HL-60/S4 treated with phorbol 12-myristate 13-acetate at 8.2 ng/mL for 4 days and 3 days (cell line): ENCODE results near the gene FBLN1.
"Not testable (repeated sequence)": the region's sequence is repeated elsewhere in the genome, so short reads cannot be mapped to it uniquely, and the experiment has no call there.

Source experiments
- in situ Hi-C: fragments of 300-500 bp; cut with MboI; formaldehyde crosslinking; loops from 2 replicates; pipeline ENCODE4 v1.15.0; 2022; ENCODE audit warnings: low sequenced_read_pairs

The FBLN1 gene

DNA sequence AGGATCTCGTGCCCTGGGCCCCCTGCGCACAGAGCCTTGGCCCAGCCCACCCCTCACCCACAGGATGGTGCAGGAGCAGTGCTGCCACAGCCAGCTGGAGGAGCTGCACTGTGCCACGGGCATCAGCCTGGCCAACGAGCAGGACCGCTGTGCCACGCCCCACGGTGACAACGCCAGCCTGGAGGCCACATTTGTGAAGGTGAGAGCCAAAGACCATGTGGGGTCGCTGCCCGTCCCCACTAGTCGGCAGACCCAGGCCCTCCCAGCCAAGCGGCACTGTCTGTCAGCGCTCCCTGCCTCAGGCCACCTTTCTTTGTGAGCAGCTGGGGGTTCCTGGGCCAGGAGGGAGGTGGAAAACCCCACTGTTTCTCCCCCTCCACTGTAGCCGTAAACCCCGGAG lies 22.8 kb downstream of the FBLN1 start:
- in situ Hi-C loops = no loop called here

DNA sequence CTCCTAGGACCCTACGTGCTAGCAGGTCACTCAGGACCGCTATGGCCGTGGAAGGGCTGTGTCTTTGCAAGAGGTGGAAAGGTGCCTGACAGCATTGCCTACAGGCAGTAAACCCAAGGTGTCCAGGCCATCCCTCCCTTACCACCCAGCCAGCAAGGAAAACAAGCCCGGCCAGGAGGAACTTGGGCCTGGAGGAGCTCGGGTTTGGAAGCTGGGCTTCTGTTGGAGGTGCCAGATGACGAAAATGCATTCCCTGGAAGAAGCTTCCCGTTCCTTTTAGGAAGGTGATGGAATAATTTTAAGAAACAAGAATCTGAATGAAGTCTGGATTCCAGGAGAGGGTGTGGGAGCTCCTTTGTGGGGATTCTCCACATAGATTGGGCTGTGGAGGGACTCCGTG lies 23.6 kb downstream of the FBLN1 start:
- in situ Hi-C loops = no loop called here

DNA sequence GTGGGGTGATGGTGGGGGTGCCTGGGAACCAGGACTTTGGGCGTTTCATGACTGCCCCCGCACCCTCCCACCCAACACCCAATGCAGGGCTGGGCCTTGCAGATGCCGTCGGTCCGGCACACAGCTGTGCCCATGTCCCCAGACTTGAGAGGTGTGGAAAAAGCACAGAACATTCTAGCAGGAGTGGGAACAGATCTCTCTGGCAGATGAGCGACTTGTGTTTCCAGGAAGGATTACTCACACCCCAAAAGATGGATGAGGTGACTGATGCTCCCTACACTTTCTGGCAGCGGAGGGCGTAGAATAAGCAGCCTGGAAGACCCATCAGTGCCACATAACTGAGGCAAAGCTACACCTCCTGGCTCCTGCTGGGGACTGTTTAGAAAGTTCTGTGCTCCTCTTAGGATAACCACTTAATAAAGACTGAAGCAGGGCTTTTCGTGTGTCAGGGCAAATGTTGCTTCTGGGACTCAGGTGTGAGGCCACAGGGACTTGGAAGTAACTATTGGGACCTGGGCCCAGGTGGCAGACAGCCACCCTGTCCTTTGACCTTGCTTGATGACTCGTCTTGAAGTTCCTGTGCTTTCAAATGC lies 24.2 kb downstream of the FBLN1 start:
- in situ Hi-C loops = no loop called here

DNA sequence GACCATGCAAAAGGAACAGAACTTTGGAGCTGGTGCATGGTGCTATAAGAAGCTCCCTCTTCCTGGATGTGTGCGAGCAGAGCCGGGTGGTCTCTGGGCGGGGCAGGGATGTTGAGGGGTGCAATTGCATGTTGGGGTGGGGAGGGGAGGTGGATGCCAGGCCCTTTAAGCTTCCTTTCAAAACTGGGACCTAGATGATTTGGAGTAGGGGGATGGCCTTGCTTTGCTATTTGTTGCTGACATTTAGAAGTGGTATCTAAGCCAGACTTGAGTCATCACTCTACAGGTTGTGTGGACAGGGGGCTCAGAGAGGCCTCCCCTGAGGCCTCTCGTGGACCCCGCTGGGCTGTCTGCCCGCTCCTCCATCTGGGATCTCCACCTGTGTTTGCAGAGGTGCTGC lies 24.8 kb downstream of the FBLN1 start:
- in situ Hi-C loops = no loop called here

DNA sequence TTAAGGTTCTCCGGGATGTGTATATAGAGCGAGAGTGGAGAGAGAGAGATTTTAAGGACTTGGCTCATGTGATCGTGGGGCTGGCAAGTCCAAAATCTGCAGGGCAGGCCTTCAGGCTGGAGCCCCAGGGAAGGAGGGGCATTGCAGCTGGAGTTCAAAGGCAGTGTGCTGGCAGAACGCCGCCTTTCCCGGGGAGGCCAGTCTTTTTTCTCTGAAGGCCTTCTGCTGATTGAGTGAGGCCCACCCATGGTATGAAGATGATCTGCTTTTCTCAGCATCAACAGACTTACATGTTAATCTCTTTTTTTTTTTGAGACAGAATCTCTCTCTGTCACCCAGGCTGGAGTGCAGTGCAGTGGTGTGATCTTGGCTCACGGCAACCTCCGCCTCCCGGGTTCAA lies 25.4 kb downstream of the FBLN1 start:
- in situ Hi-C loops = no loop called here

DNA sequence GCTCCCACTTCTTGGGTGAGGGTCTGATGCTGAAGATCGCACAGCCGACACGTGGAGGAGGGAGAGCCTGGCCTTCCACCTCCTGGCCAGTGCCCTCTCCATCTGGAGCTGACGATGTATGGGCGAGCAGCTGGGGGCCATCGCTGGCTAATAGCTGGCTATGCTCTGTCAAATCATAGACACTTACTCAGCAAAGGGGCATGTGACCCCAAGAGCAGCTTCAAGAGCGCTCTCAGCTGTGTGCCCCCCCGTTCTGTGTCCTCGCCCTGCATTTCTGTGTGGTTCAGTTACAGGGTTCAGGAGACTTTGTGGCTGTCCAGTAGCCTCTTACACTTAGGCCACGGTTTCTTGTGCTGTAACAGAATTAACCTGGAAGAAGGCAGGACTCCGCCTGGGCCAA lies 26.4 kb downstream of the FBLN1 start:
- in situ Hi-C loops = no loop called here

DNA sequence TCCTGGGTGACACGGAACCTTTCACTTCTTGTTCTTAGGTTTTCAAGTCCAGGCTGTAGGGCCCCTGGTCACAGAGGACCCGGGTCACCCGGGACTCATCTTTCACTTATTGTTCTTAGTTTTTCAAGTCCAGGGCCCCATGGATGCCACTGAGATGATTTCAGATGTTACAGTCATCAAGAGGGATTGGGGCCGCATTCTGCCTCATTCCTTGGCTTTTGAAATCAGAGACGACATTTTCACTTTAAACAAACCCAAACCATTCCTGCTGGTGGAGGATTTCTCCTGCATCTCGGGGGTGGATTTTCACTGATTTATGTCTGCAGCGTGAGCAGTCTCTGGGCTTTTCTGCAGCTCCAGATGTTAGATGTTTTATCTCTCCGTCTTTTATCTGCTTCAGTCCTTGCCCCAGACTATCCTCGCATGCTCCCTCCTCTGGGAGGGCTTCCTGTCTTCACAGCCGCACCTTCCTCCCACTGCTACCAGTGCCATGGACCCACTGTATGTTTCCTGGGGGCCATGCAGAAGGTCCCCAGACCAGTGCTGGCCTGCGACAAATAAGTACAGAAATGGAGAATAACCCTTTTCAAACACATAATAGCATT lies 27.4 kb downstream of the FBLN1 start:
- in situ Hi-C loops = no loop called here

DNA sequence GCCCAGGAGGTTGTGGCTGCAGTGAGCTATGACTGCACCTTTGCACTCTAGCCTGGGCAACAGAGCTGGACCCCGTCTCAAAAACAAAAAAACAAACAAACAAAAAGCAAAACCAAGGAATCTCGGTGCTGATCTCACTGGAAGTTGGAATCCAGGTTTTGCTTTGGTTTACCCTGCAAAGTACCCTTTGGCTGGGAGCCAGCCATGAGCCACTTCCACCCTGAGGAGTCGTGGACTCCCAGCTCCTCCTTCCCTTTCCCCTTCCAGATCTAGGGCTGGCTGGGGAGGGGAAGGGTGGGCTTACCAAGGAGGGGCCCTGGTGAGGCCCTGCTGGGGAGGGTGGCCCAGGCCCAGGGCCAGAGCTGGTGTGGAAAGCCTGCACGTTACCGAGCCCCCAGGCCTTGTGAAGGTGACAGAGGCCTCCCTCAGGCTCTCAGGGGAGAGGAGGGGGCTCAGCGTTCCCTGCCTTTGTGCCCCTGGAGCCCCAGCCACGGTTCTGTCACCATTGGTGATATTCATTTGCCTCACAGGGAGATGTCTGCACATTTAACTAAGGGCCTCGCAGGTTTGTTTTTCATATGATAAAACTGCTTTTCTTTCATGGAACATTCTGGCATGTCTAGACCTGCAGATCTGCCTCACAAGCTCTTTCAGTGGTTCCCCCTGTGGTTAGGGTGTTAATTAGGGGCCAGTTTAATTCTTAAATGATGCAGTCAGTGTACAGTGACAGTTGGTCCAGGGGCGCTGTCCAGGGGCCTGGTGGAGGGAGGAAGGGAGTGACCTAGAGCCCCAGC lies 29.0 kb downstream of the FBLN1 start:
- in situ Hi-C loops = no loop called here

DNA sequence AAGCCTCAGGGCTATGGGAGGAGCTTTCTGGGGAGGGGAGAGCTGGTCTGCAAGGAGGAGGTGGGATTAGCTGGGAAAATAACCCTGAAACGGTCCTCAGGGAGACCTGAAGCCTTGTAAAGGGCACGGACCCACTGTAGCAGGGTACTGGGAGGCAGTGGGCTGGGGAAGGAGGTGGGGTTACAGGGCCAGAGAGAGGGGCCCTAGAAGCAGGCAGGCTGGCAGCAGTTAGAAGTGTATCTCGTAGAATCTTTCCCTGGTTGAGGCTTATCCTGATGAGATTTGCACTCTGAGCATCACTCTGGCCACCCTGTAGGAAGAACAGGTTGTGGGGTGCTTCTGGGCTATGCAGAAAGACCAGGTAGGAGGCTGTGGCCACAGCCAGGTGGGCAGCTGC lies 29.6 kb downstream of the FBLN1 start:
- in situ Hi-C loops = no loop called here

DNA sequence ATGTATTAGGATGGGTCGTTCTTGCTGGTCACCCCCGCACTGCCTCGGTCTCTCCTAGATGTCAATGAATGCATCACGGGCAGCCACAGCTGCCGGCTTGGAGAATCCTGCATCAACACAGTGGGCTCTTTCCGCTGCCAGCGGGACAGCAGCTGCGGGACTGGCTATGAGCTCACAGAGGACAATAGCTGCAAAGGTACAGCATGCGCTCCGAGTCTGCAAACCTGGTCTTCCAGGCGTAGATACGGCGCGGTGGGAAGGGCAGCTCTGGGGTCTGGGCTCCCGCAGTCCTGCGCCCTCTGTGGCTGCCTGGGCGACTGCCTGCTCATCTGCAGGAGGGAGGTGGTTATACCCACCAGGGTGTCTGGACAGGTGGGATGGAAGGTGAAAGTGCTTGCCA lies 31.0 kb downstream of the FBLN1 start:
- in situ Hi-C loops = no loop called here

DNA sequence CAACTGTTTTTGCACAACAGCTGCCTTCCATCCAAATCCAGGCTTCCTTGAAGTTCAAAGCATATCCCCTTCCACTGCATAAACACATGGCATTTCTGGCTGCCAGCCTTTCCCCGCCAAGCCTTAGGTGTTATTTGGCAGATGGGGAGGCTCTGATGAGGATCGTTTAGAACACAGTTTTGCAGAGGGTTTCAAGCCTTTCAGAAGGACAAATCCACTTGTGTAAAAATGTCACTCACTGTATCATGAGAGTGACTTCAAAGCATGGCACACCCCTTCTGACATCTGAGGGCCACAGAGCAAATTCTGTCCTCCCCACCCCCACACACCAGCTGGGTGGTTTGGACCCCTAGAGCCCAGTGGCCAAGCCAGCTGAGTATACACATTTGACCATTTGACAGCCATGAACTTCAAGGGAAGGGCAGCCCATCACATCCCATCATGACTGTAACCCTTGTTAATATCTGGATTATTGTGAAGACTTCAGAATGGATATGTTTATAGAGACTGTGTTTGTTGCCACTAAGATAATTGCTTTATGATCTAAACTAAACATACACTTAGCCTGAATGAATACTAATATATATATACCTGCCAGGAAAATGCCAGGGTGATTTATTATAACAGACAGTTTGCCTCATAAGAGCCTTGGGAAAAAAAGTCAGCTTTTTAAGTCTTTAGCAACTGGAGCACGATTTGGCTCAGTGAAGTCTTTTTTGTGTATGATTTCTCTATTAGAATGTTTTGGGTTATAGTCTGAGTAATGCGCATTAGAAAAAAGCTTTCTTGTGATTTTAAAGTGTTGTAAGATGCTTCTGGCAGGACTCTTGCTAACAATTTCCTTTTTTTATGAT lies 31.9 kb downstream of the FBLN1 start:
- in situ Hi-C loops = no loop called here

DNA sequence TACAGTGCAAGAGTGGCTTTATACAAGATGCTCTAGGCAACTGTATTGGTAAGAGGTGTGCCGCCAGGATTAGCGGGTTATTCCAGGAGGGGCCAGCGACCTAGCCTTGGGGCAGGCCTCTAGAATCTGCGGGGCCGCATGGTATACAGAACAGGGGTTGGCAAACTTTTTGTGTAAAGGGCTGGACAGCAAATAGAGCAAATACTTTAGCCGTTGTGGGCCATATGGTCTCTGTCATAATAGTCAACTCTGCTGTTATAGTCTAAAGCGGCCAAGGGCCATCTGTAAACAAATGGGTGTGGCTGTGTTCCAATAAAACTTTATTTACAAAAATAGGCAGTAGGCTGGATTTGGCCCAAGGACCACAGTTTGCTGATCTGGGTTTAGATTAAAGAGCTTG lies 32.6 kb downstream of the FBLN1 start:
- in situ Hi-C loops = no loop called here

DNA sequence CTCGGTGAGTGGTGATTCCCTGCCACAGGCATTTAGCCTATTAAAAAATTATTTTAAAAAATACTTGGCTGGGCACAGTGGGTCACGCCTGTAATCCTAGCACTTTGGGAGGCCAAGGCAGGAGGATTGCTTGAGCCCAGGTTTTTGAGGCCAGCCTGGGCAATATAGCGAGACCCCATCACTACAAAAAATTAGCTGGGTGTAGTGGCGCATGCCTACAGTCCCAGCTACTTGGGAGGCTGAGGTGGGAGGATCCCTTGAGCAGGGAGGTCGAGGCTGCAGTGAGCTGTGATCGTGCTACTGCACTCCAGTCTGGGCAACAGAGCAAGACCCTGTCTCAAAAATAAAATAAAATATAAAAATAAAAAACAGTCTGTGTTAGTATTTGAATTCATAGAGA lies 33.2 kb downstream of the FBLN1 start:
- in situ Hi-C loops = not testable (repeated sequence)

DNA sequence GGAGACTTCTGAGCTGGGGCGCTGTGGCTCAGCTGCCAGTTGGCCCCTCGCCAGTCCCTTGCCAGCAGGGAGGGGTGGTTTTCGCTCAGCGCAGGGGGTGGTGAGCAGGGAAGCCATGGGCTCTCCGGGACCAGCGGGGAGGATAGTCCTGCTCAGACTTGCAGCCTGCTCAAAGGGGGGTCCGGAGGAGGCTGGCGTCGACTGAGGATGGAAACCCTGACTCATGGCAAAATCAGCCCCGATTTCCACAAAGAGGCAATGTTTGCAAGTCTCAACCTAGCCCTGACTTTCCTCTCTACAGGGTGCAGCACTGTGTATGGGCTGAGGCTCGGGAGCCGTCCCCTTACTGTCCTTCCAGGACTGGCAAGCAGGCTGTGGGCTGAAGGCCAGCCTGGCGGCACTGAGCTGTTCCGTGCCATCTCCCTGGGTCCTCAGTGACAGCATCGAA lies 35.1 kb downstream of the FBLN1 start:
- in situ Hi-C loops = no loop called here

DNA sequence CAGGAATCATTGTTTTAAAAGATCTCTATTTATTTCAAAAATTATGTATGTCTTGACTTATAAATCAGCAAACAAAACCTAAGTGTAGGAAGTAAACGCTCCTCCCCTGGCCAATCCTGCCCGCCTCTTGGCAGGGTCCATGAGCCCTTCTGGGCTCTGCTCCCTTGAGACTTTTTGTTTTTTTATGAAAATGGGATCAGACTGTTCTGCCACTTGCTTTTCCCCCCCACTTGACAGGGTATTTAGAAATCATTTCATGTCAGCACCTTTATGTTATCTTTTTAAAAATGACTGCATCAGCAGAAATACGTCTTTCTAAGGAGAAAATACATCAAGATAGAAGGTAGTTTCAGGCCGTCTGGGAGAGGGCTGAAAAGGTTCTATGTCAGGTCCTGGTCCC lies 35.6 kb downstream of the FBLN1 start:
- in situ Hi-C loops = no loop called here

DNA sequence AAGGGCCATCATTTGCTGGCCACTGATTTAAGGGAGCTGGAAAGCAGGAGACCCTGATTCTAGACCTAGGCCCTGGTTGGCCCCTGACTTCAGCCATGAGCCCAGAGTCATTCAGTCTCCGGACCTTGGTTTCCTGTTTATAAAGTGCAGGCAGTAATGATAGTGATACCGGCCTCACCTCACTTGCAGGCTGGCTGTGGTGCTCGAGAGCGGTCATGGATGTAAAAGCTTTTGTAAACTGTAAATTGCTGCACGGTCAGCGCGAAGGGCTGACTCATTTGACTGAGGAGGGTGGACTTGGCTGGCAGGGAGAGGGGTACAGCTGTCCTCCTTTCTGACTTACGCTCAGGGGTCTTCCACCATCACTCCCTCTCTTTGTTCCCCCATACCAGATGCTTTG lies 37.4 kb downstream of the FBLN1 start:
- in situ Hi-C loops = no loop called here

DNA sequence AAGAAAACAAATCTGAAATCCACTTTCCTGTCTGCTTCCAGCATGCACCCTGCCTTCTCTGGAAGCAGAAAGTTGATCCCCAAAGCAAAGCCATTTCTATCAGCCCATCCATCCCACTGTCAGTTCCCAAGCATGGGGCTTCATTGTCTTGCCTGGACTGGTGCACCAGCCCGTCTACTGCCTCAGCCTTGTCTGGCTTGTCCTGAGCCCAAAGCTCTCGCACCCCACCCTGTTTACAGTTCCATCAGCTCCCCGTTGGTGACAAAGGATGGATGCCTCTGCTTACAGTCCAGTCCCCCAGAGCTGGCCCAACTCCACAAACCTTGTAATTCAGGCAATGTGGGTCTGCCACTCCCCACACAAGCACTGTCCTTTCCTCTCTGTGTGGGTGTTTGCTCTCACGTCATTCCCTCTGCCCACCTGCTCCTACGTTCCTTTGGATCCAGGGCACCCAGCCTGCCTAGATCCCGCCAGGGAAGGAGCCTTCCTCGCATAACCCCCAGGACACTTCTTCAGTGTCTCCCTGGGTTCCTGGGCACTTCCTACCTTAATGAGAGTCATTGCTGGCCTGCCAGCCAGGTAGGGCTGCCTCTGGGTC lies 38.8 kb downstream of the FBLN1 start:
- in situ Hi-C loops = no loop called here

DNA sequence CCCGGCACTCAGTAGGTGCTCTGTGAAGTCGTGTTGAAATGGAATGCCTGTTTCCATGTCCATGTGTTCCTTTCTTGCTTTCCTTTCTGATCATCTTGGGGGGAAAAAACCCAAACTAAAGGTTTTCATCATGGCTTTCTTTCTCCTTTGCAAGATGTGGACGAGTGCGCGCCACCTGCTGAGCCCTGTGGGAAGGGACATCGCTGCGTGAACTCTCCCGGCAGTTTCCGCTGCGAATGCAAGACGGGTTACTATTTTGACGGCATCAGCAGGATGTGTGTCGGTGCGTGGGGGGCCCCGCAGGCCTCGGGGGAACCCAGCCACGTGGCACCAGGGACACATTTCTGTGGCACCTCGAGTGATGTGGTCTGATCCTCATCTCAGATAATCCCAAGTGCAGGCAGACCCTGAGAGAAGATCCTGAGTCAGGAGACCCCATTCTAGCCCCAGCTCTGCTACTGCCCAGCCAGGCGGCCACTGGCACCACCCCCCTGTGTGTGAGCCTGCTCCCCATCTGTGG lies 39.4 kb downstream of the FBLN1 start:
- in situ Hi-C loops = no loop called here

DNA sequence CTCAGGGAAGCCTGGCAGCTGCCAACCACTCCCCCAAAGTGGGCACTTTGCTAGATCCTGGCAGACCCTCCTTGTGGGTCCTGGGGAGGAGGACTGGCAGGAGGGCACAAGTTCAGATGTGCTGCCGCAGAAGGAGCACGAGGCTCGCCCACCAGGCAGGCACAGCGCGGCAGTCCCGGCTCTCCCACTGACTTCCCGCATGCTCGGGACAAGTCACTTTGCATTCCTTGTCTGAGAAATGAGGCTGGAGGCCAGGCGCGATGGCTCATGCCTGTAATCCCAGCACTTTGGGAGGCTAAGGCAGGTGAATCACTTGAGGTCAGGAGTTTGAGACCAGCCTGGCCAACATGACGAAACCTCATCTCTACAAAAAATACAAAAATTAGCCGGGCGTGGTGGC lies 40.1 kb downstream of the FBLN1 start:
- in situ Hi-C loops = not testable (repeated sequence)

DNA sequence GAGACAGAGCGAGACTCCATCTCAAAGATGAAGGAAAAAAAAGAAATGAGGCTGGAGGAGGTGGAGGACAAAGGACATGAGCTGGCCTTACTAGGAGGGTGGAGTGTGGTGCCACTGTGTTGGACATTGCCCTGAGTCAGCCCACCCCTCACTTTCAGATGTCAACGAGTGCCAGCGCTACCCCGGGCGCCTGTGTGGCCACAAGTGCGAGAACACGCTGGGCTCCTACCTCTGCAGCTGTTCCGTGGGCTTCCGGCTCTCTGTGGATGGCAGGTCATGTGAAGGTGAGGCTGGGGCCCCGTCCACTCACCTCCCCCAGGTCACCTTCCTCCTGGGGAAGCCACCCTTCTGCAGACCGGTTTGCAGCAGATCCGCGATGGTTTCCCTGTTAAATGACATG lies 40.6 kb downstream of the FBLN1 start:
- in situ Hi-C loops = no loop called here
